OCI-LY7 (cell line): Measurements from ENCODE around the gene CLSTN2. TPM values are rescaled to one million over a fixed set of nuclear protein-coding genes. Genes with fewer than 3 reads are reported as not detected.

Experiments used
- BruUV-seq: library from RNA; stranded (reverse); fragments of 400-500 nt; replicated peaks from 2 replicates; lab custom pipeline; 2021; lab: Mats Ljungman, UMichigan
- CTCF ChIA-PET: fragments of 300-600 bp; sonication (Branson Sonifier 250); formaldehyde crosslinking; loops from one replicate; lab custom pipeline; 2022; ENCODE audit warnings: antibody characterized with exemption; ENCODE audit not compliant: unreplicated experiment; lab: Charles Lee
- POLR2A ChIA-PET: fragments of 300-600 bp; sonication (Branson Sonifier 250); formaldehyde crosslinking; loops from one replicate; lab custom pipeline; 2022; ENCODE audit warnings: antibody characterized with exemption; lab: Charles Lee
- DNase-seq: peaks from one replicate; pipeline ENCODE4 v3.0.0-alpha.2; 2015; ENCODE audit warnings: low spot score
- H2AFZ ChIP-seq: fragments of 200-600 bp; sonication (generic), shearing (Covaris generic); 2 replicates; pipeline ENCODE4 v1.6.1; 2014; ENCODE audit warnings: mild to moderate bottlenecking, antibody characterized with exemption, low read length, moderate library complexity
- H3K27ac ChIP-seq: fragments of 200-600 bp; sonication (generic); 2 replicates; pipeline ENCODE4 v1.5.1; 2014; ENCODE audit warnings: mixed run types, low read depth, mild to moderate bottlenecking, moderate library complexity, low read length, inconsistent platforms; ENCODE audit not compliant: poor library complexity, severe bottlenecking
- H3K36me3 ChIP-seq: fragments of 200-600 bp; sonication (generic); 2 replicates; pipeline ENCODE4 v1.6.1; 2014; ENCODE audit warnings: mild to moderate bottlenecking, antibody characterized with exemption, low read length, moderate library complexity, mixed read lengths; ENCODE audit not compliant: insufficient read depth
- H3K4me1 ChIP-seq: fragments of 200-600 bp; sonication (generic); 2 replicates; pipeline ENCODE4 v1.5.1; 2014; ENCODE audit warnings: mild to moderate bottlenecking, low read length; ENCODE audit not compliant: insufficient read depth, poor library complexity, severe bottlenecking
- H3K4me2 ChIP-seq: fragments of 200-600 bp; sonication (generic); 2 replicates; pipeline ENCODE4 v1.6.1; 2014; ENCODE audit warnings: mild to moderate bottlenecking, low read length
- H3K4me3 ChIP-seq: fragments of 200-600 bp; sonication (generic); 2 replicates; pipeline ENCODE4 v1.5.1; 2014; ENCODE audit warnings: mild to moderate bottlenecking, low read depth, low read length; ENCODE audit not compliant: poor library complexity, severe bottlenecking
- H3K79me2 ChIP-seq: fragments of 200-600 bp; sonication (generic); 2 replicates; pipeline ENCODE4 v1.6.1; 2016; ENCODE audit warnings: low read depth, mild to moderate bottlenecking, low read length, moderate library complexity, mixed read lengths; ENCODE audit not compliant: insufficient read depth
- H3K9me2 ChIP-seq: fragments of 200-600 bp; sonication (generic); 2 replicates; pipeline ENCODE4 v1.6.1; 2016; ENCODE audit warnings: mild to moderate bottlenecking, low read length, mixed read lengths; ENCODE audit not compliant: insufficient read depth
- H3K9me3 ChIP-seq: fragments of 200-600 bp; sonication (generic); 2 replicates; pipeline ENCODE4 v1.6.1; 2014; ENCODE audit warnings: mild to moderate bottlenecking, mixed run types, low read length, mixed read lengths
- H4K20me1 ChIP-seq: fragments of 200-600 bp; sonication (generic); 2 replicates; pipeline ENCODE4 v1.6.1; 2014; ENCODE audit warnings: mild to moderate bottlenecking, antibody characterized with exemption, low read length, moderate library complexity, mixed read lengths; ENCODE audit not compliant: insufficient read depth
- EZH2phosphoT487 ChIP-seq: fragments of 200-600 bp; sonication (generic); IDR thresholded peaks from 2 replicates; pipeline ENCODE4 v1.6.1; 2018; ENCODE audit warnings: low read depth, borderline replicate concordance, mild to moderate bottlenecking, mixed run types, antibody characterized with exemption, low read length, moderate library complexity, mixed read lengths
- intact Hi-C: fragments of 100-400 bp; cut with micrococcal nuclease; formaldehyde crosslinking; loops from one replicate; pipeline ENCODE4 v1.10.0; 2022; ENCODE audit not compliant: unreplicated experiment
- total RNA-seq, 2 experiments: library from RNA; depleted of rRNA in 1 of 2; stranded (reverse); fragments of >200 nt in 1 of 2; shearing (Covaris generic) in 1 of 2; gene quantifications; 2 replicates each; pipeline ENCODE4 v1.2.3, GENCODE V29; 2014 to 2022
- TF ChIP-seq, protein P1 (sequence below): fragments of 200-600 bp; sonication (generic); conservative IDR thresholded peaks from 2 replicates; pipeline ENCODE4 v1.5.1; 2014; ENCODE audit warnings: mild to moderate bottlenecking, antibody characterized with exemption, low read length, moderate library complexity, mixed read lengths

The CLSTN2 gene
- total RNA-seq, 2 experiments from 2014 or later: not detected

DNA sequence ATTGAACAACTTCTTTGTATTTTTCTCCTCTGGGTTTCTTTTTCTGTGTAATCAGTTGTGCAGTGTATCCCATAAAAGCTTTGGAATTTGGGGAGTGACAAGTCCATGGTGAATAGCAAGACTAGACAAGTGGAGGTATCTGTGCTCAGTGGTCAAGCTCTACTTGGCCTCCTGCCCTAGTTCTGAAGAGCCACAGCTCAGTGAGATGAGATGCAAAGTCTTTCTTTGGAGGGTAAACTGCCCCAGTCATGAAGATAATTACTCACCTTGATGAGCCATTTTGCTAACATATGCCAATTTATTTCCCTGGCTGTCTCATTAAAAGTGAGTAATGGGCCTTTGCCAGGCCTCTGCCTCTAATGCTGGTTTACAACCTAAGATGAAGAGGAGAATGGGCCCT lies 471.7 kb downstream of the CLSTN2 start:
- ChIA-PET POLR2A (no interaction called here), CTCF (no interaction called here)
- H3K27ac ChIP-seq: no peak overlapping the region
- DNase-seq: no peak
- H3K9me2 ChIP-seq: no peaks in the 10 kb centered on the region
- no TSS peak for BruUV-seq
- intact Hi-C loops: no loop called here
- H3K36me3 ChIP-seq: no peaks in the 10 kb centered on the region
- H3K79me2 ChIP-seq: no peaks in the 10 kb centered on the region
- TF ChIP-seq, protein P1, sequence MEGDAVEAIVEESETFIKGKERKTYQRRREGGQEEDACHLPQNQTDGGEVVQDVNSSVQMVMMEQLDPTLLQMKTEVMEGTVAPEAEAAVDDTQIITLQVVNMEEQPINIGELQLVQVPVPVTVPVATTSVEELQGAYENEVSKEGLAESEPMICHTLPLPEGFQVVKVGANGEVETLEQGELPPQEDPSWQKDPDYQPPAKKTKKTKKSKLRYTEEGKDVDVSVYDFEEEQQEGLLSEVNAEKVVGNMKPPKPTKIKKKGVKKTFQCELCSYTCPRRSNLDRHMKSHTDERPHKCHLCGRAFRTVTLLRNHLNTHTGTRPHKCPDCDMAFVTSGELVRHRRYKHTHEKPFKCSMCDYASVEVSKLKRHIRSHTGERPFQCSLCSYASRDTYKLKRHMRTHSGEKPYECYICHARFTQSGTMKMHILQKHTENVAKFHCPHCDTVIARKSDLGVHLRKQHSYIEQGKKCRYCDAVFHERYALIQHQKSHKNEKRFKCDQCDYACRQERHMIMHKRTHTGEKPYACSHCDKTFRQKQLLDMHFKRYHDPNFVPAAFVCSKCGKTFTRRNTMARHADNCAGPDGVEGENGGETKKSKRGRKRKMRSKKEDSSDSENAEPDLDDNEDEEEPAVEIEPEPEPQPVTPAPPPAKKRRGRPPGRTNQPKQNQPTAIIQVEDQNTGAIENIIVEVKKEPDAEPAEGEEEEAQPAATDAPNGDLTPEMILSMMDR: no peak
- TF ChIP-seq EZH2phosphoT487: no peak
- H3K4me1 ChIP-seq: no peaks in the 10 kb centered on the region
- no peaks in the 10 kb centered on the region for H3K9me3 ChIP-seq
- H3K4me3 ChIP-seq: no peak overlapping the region
- H3K4me2 ChIP-seq: no peak overlapping the region
- H2AFZ ChIP-seq: no peak overlapping the region
- H4K20me1 ChIP-seq: no peaks in the 10 kb centered on the region

DNA sequence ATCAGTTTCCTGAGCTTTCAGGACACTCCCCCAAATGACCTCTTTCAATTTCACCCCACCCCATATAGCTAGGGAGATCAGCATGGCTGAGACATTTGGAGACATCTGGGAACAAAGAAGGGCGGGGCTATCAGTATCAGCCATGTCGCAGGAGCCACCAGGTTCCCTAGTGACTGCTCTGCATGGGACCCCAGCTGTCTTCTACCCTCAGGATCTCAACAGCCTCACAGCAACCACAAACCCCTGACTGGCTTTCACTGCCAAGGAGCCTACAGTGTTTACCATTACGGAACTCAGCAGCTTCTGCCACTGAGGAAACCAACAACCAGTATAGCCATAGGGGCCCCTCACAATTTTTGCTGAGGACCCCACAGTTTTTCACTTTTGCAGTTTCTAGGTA lies 473.3 kb downstream of the CLSTN2 start:
- intact Hi-C loops: no loop called here
- no peak overlapping the region for H2AFZ ChIP-seq
- TF ChIP-seq, protein P1: no peak
- no peak for TF ChIP-seq EZH2phosphoT487
- H3K4me3 ChIP-seq: no peak overlapping the region
- H3K4me1 ChIP-seq: no peaks in the 10 kb centered on the region
- POLR2A ChIA-PET: interaction anchor here (1.1 kb wide), 1 partner anchor 9 kb away, joined by 6 read pairs; no protein-coding TSS in a partner anchor
- H3K79me2 ChIP-seq: no peaks in the 10 kb centered on the region
- no peak for DNase-seq
- no TSS peak for BruUV-seq
- no peak overlapping the region for H3K4me2 ChIP-seq
- no peaks in the 10 kb centered on the region for H3K36me3 ChIP-seq
- no peaks in the 10 kb centered on the region for H3K9me3 ChIP-seq
- no peaks in the 10 kb centered on the region for H3K9me2 ChIP-seq
- no peak overlapping the region for H3K27ac ChIP-seq
- H4K20me1 ChIP-seq: no peaks in the 10 kb centered on the region
- CTCF ChIA-PET: no interaction called here

- POLR2A ChIA-PET: interaction anchor here (1.1 to 2.0 kb wide), 2 partner anchors 9 to 115 kb away, joined by 3 to 6 read pairs; no protein-coding TSS in a partner anchor
- no TSS peak for BruUV-seq
Observed at GRCh38 chr3:140416666-140417065, 481.7 kb downstream of the CLSTN2 start.

More at GRCh38 chr3:140416666-140417065, 481.7 kb downstream of the CLSTN2 start:
- Histone ChIP-seq H3K4me1 (no peaks in the 10 kb centered on the region), H3K27ac (no peak overlapping the region), H3K36me3 (no peaks in the 10 kb centered on the region), H3K79me2 (no peaks in the 10 kb centered on the region), H3K4me2 (no peak overlapping the region), H4K20me1 (no peaks in the 10 kb centered on the region), H3K9me3 (no peaks in the 10 kb centered on the region), H3K4me3 (no peak overlapping the region), H2AFZ (no peak overlapping the region), H3K9me2 (no peaks in the 10 kb centered on the region)
- TF ChIP-seq EZH2phosphoT487: no peak
- intact Hi-C loops: no loop called here
- CTCF ChIA-PET: no interaction called here
- no peak for DNase-seq
